RWPE1 (cell line): Measurements from ENCODE around the gene HECW1.

Experiments
- CTCF ChIA-PET: fragments of 350-600 bp; sonication (Branson Sonifier 250); formaldehyde crosslinking; extraction: SDS; loops from one replicate; lab custom pipeline; 2021; lab: Yijun Ruan, JAX
- POLR2A ChIA-PET: fragments of 400-600 bp; formaldehyde crosslinking; extraction: SDS; loops from one replicate; lab custom pipeline; 2020; ENCODE audit warnings: antibody characterized with exemption; ENCODE audit not compliant: low non-redundant PET; lab: Yijun Ruan, JAX
- DNase-seq: peaks from one replicate; pipeline ENCODE4 v3.0.0; 2012; ENCODE audit warnings: low spot score
- H3K27ac ChIP-seq: fragments of 450-650 bp; 2 replicates; pipeline ENCODE4 v1.5.1; 2017
- CTCF ChIP-seq: fragments of 450-650 bp; conservative IDR thresholded peaks from 2 replicates; pipeline ENCODE4 v1.5.1; 2017; ENCODE audit warnings: low read depth, mild to moderate bottlenecking

The HECW1 gene

DNA sequence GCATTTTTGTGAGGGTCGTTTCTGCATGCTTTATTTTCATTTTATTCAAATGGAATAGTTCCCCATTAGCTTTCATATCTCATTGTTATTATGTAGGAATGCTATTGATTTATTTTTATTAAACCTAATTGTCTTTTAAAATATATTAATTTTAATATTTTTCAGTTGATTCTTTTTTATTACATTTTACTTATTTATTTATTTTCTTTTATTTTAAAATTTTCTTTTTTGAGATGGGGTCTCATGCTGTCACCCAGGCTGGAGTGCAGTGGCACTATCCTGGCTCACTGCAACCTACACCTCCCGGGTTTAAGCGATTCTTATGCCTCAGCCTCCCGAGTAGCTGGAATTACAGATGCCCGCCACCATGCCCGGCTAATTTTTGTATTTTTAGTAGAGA is 463.1 kb downstream of the HECW1 start:
- no peak for DNase-seq
- POLR2A ChIA-PET: no interaction called here
- CTCF ChIA-PET: interaction anchor here (0.6 kb wide), 1 partner anchor 663 kb away, joined by 3 read pairs; no protein-coding TSS in a partner anchor

GRCh38 chr7:43576241-43576640 is 463.8 kb downstream of the HECW1 start:
- DNase-seq: no peak
- H3K27ac ChIP-seq: no peak overlapping the region
- ChIA-PET CTCF (no interaction called here), POLR2A (no interaction called here)
- no peak for TF ChIP-seq CTCF

More for the DNA sequence above, 463.1 kb downstream of the HECW1 start:
- no peak for TF ChIP-seq CTCF
- no peak overlapping the region for H3K27ac ChIP-seq

- ChIA-PET CTCF (no interaction called here), POLR2A (no interaction called here)
- no peak for DNase-seq
- peak overlapping the region; percentile 38 for H3K27ac ChIP-seq
- no peak for TF ChIP-seq CTCF
Observed at GRCh38 chr7:43577485-43577951, 465.1 kb downstream of the HECW1 start.

- CTCF ChIA-PET: interaction anchor here (0.5 to 2.7 kb wide), 43 partner anchors 8 to 1350 kb away, joined by 3 to 44 read pairs (median 4); partner anchors contain the start of gene COA1
- TF ChIP-seq CTCF: peak; percentile 100
- peak within 1 kb of the TSS; percentile 87 for H3K27ac ChIP-seq
- DNase-seq: peak; percentile 95
- POLR2A ChIA-PET: interaction anchor here (0.7 to 1.4 kb wide), 5 partner anchors 10 to 650 kb away, joined by 3 to 7 read pairs (median 3); partner anchors contain the start of genes MRPL32 and PSMA2
Observed at GRCh38 chr7:43582503-43583423, 470.3 kb downstream of the HECW1 start, which contains the start of gene STK17A. STK17A (plus strand) TSS chr7:43583108; CDS start chr7:43583244, 136 bp downstream.

GRCh38 chr7:43583424-43584194 is 471.2 kb downstream of the HECW1 start:
- CTCF ChIA-PET: interaction anchor here (0.5 to 2.7 kb wide), 18 partner anchors 11 to 260 kb away, joined by 3 to 44 read pairs (median 7); partner anchors contain the start of gene COA1
- DNase-seq: no peak

More at GRCh38 chr7:43583424-43584194, 471.2 kb downstream of the HECW1 start:
- TF ChIP-seq CTCF: no peak
- H3K27ac ChIP-seq: peak overlapping the region; percentile 87
- POLR2A ChIA-PET: interaction anchor here (0.6 to 1.4 kb wide), 3 partner anchors 11 to 651 kb away, joined by 3 to 6 read pairs (median 6); partner anchors contain the start of genes MRPL32 and PSMA2
